BE2C (cell line): Measurements from ENCODE around the gene OPRPN.

Source experiments
- DNase-seq: peaks from one replicate; pipeline ENCODE4 v3.0.0-alpha.2; 2020
- H3K27me3 ChIP-seq: fragments of 250-450 bp; sonication (Bioruptor Pico); 2 replicates; pipeline ENCODE4 v1.5.1; 2020; ENCODE audit warnings: mild to moderate bottlenecking
- H3K36me3 ChIP-seq: fragments of 250-450 bp; sonication (Bioruptor Pico); 2 replicates; pipeline ENCODE4 v1.5.1; 2020; ENCODE audit warnings: mild to moderate bottlenecking
- H3K4me1 ChIP-seq: fragments of 250-450 bp; sonication (Bioruptor Pico); 2 replicates; pipeline ENCODE4 v1.5.1; 2020
- H3K4me3 ChIP-seq: 2 replicates; pipeline ENCODE4 v1.5.1; 2011; ENCODE audit warnings: low read depth, low read length
- H3K9me3 ChIP-seq: fragments of 250-450 bp; sonication (Bioruptor Pico); 2 replicates; pipeline ENCODE4 v1.5.1; 2020
- CTCF ChIP-seq: IDR thresholded peaks from 2 replicates; pipeline ENCODE4 v1.5.1; 2012; ENCODE audit warnings: mild to moderate bottlenecking, low read depth, low read length

Gene OPRPN

GRCh38 chr4:70442474-70442873 is 44.7 kb downstream of the OPRPN start:
- TF ChIP-seq CTCF = no peak
- Histone ChIP-seq H3K36me3 (no peaks in the 10 kb centered on the region), H3K9me3 (no peaks in the 10 kb centered on the region), H3K4me1 (no peaks in the 10 kb centered on the region), H3K4me3 (no peak overlapping the region), H3K27me3 (no peaks in the 10 kb centered on the region)
- no peak for DNase-seq

- H3K27me3 ChIP-seq = no peaks in the 10 kb centered on the region
- H3K36me3 ChIP-seq = no peaks in the 10 kb centered on the region
- no peaks in the 10 kb centered on the region for H3K9me3 ChIP-seq
- no peak for DNase-seq
- no peak for TF ChIP-seq CTCF
- no peak overlapping the region for H3K4me3 ChIP-seq
- H3K4me1 ChIP-seq = no peaks in the 10 kb centered on the region
These were observed 45.6 kb downstream of the OPRPN start for GRCh38 chr4:70443329-70443728.

GRCh38 chr4:70449220-70449619 is 51.5 kb downstream of the OPRPN start:
- Histone ChIP-seq H3K4me3 (no peak overlapping the region), H3K9me3 (no peaks in the 10 kb centered on the region), H3K27me3 (no peaks in the 10 kb centered on the region), H3K36me3 (no peaks in the 10 kb centered on the region), H3K4me1 (no peaks in the 10 kb centered on the region)
- DNase-seq = no peak
- TF ChIP-seq CTCF = no peak

- H3K4me1 ChIP-seq = no peaks in the 10 kb centered on the region
- no peak overlapping the region for H3K4me3 ChIP-seq
- H3K27me3 ChIP-seq = no peaks in the 10 kb centered on the region
- H3K36me3 ChIP-seq = no peaks in the 10 kb centered on the region
- DNase-seq = no peak
- H3K9me3 ChIP-seq = no peaks in the 10 kb centered on the region
- no peak for TF ChIP-seq CTCF
These were observed 55.2 kb downstream of the OPRPN start for GRCh38 chr4:70452946-70453345.
